T-helper 17 cell (primary cell): Measurements from ENCODE around the gene MEAF6. TPM values are rescaled to one million over a fixed set of nuclear protein-coding genes. Genes with fewer than 3 reads are reported as not detected.
"Not testable (repeated sequence)": the region's sequence is repeated elsewhere in the genome, so short reads cannot be mapped to it uniquely, and the experiment has no call there.

Experiments used
- ATAC-seq: fragments of 150-1000 bp; cut with Tn5 transposase; 2 replicates; pipeline ENCODE4 v1.10.0; 2021; ENCODE audit warnings: mild to moderate bottlenecking, moderate library complexity
- DNase-seq, 3 donors: peaks; one replicate each; pipeline versions ENCODE4 v3.0.0 to v3.0.0-alpha.2; 2020 to 2021
- H3K9me3 ChIP-seq: one replicate; pipeline ENCODE4 v1.7.0; 2013; ENCODE audit warnings: low read length, mild to moderate bottlenecking; ENCODE audit not compliant: control insufficient read depth, poor library complexity, severe bottlenecking
- H3K27ac Mint-ChIP-seq: one replicate; pipeline ENCODE4 v1.8.0; 2022; ENCODE audit warnings: mild to moderate bottlenecking, moderate library complexity, mixed read lengths
- H3K27me3 Mint-ChIP-seq: one replicate; pipeline ENCODE4 v1.8.0; 2022; ENCODE audit warnings: mixed read lengths
- H3K36me3 Mint-ChIP-seq: one replicate; pipeline ENCODE4 v1.8.0; 2022; ENCODE audit warnings: low read depth, mixed read lengths
- H3K4me1 Mint-ChIP-seq: one replicate; pipeline ENCODE4 v1.8.0; 2022; ENCODE audit warnings: mild to moderate bottlenecking, mixed read lengths
- H3K4me3 Mint-ChIP-seq: one replicate; pipeline ENCODE4 v1.8.0; 2022; ENCODE audit warnings: mild to moderate bottlenecking, moderate library complexity, mixed read lengths
- total RNA-seq, 4 donors: library from RNA in 2 of 4; stranded (reverse) in 2 of 4; gene quantifications; one replicate each; pipeline ENCODE4 v1.2.3 and lab custom pipeline; 2022 to 2026

Gene MEAF6
- total RNA-seq (10 to 100 TPM; 54.7 to 58.0 TPM), total RNA-seq (lab: John Stamatoyannopoulos, UW) (44.2 to 77.3 reads per million in 2 donors)

GRCh38 chr1:37514350-37515184 lies at the start of gene MEAF6:
MEAF6 (minus strand) TSS chr1:37514766; CDS start chr1:37514746, 20 bp downstream.
- no peaks in the 10 kb centered on the region for H3K9me3 ChIP-seq
- no peaks in the 10 kb centered on the region for H3K27me3 Mint-ChIP-seq
- peak within 1 kb of the TSS; percentile 93 for H3K27ac Mint-ChIP-seq
- DNase-seq (peak; percentile 84 to 92 (median 84)), ATAC-seq (peak; percentile 95)
- peaks cover 26% of the 10 kb centered on the region for H3K4me1 Mint-ChIP-seq
- H3K4me3 Mint-ChIP-seq = peak within 1 kb of the TSS; percentile 98
- H3K36me3 Mint-ChIP-seq = peaks cover 2% of the 10 kb centered on the region

- peaks cover 4% of the 10 kb centered on the region for H3K27me3 Mint-ChIP-seq
- H3K36me3 Mint-ChIP-seq = peaks cover 4% of the 10 kb centered on the region
- ATAC-seq (no peak), DNase-seq (no peak)
- H3K4me3 Mint-ChIP-seq = no peak overlapping the region
- no peaks in the 10 kb centered on the region for H3K9me3 ChIP-seq
- no peak overlapping the region for H3K27ac Mint-ChIP-seq
- H3K4me1 Mint-ChIP-seq = peaks cover 9% of the 10 kb centered on the region
These were observed 48.4 kb upstream of the MEAF6 start for GRCh38 chr1:37562984-37563383.

- ATAC-seq (peak; percentile 54), DNase-seq (peak in 1 of 3 donors; percentile 17)
- H3K9me3 ChIP-seq = no peaks in the 10 kb centered on the region
- Mint-ChIP-seq H3K4me1 (peaks cover 12% of the 10 kb centered on the region), H3K27me3 (peaks cover 13% of the 10 kb centered on the region), H3K4me3 (peak overlapping the region; percentile 55), H3K27ac (peak overlapping the region; percentile 49), H3K36me3 (peaks cover 4% of the 10 kb centered on the region)
These were observed 46.9 kb upstream of the MEAF6 start for GRCh38 chr1:37561133-37562132.

- Mint-ChIP-seq H3K27ac (peak overlapping the region; percentile 49), H3K27me3 (peaks cover 13% of the 10 kb centered on the region), H3K4me1 (peaks cover 12% of the 10 kb centered on the region), H3K36me3 (peaks cover 4% of the 10 kb centered on the region), H3K4me3 (no peak overlapping the region)
- no peaks in the 10 kb centered on the region for H3K9me3 ChIP-seq
- DNase-seq (no peak), ATAC-seq (no peak)
These were observed 46.0 kb upstream of the MEAF6 start for GRCh38 chr1:37560401-37561132.

- Mint-ChIP-seq H3K27me3 (peaks cover 13% of the 10 kb centered on the region), H3K27ac (peak overlapping the region; percentile 49)
- H3K36me3 Mint-ChIP-seq, H3K9me3 ChIP-seq, H3K4me1 Mint-ChIP-seq, DNase-seq, ATAC-seq, H3K4me3 Mint-ChIP-seq: not testable (repeated sequence)
These were observed 45.4 kb upstream of the MEAF6 start for GRCh38 chr1:37559957-37560379.

GRCh38 chr1:37559080-37559479 lies 44.5 kb upstream of the MEAF6 start:
- H3K9me3 ChIP-seq = no peaks in the 10 kb centered on the region
- Mint-ChIP-seq H3K27ac (peak overlapping the region; percentile 19), H3K4me3 (no peak overlapping the region), H3K36me3 (peaks cover 3% of the 10 kb centered on the region), H3K4me1 (peaks cover 13% of the 10 kb centered on the region), H3K27me3 (peaks cover 13% of the 10 kb centered on the region)
- ATAC-seq = no peak
- DNase-seq = no peak

- peak overlapping the region; percentile 54 for H3K27ac Mint-ChIP-seq
- H3K9me3 ChIP-seq = no peaks in the 10 kb centered on the region
- H3K36me3 Mint-ChIP-seq = peaks cover 5% of the 10 kb centered on the region
- DNase-seq (no peak), ATAC-seq (no peak)
- no peak overlapping the region for H3K4me3 Mint-ChIP-seq
- peaks cover 13% of the 10 kb centered on the region for H3K27me3 Mint-ChIP-seq
- H3K4me1 Mint-ChIP-seq = peaks cover 14% of the 10 kb centered on the region
These were observed 43.8 kb upstream of the MEAF6 start for GRCh38 chr1:37558411-37558810.

- H3K27me3 Mint-ChIP-seq = peaks cover 13% of the 10 kb centered on the region
- peaks cover 5% of the 10 kb centered on the region for H3K36me3 Mint-ChIP-seq
- H3K4me1 Mint-ChIP-seq = peaks cover 21% of the 10 kb centered on the region
- no peak for ATAC-seq
- no peaks in the 10 kb centered on the region for H3K9me3 ChIP-seq
- no peak overlapping the region for H3K4me3 Mint-ChIP-seq
- H3K27ac Mint-ChIP-seq = no peak overlapping the region
- DNase-seq = no peak
These were observed 42.8 kb upstream of the MEAF6 start for GRCh38 chr1:37557402-37557801.

- Mint-ChIP-seq H3K4me3 (no peak within 1 kb of the TSS), H3K27me3 (peaks cover 13% of the 10 kb centered on the region), H3K36me3 (peaks cover 5% of the 10 kb centered on the region), H3K27ac (no peak within 1 kb of the TSS), H3K4me1 (peaks cover 24% of the 10 kb centered on the region)
- no peaks in the 10 kb centered on the region for H3K9me3 ChIP-seq
- DNase-seq (no peak), ATAC-seq (no peak)
These were observed 42.2 kb upstream of the MEAF6 start, which contains the start of gene DNALI1 for GRCh38 chr1:37556712-37557196. DNALI1 (plus strand) TSS chr1:37556940; CDS start chr1:37556995, 55 bp downstream.

- Mint-ChIP-seq H3K4me1 (peaks cover 28% of the 10 kb centered on the region), H3K36me3 (peaks cover 5% of the 10 kb centered on the region), H3K4me3 (peak within 1 kb of the TSS; percentile 100), H3K27ac (peak within 1 kb of the TSS; percentile 94), H3K27me3 (peaks cover 13% of the 10 kb centered on the region)
- no peaks in the 10 kb centered on the region for H3K9me3 ChIP-seq
- peak; percentile 74 to 83 (median 83) for DNase-seq
- peak; percentile 98 for ATAC-seq
These were observed 39.6 kb upstream of the MEAF6 start, which contains the start of gene SNIP1 for GRCh38 chr1:37553927-37554808. SNIP1 (minus strand) TSS chr1:37554293; CDS start chr1:37554229, 64 bp downstream.

- no peak for DNase-seq
- H3K4me1 Mint-ChIP-seq = peaks cover 28% of the 10 kb centered on the region
- ATAC-seq = peak; percentile 20
These were observed 39.0 kb upstream of the MEAF6 start for GRCh38 chr1:37553598-37553926.

More at GRCh38 chr1:37553598-37553926, 39.0 kb upstream of the MEAF6 start:
- H3K36me3 Mint-ChIP-seq = peaks cover 7% of the 10 kb centered on the region
- H3K4me3 Mint-ChIP-seq = peak overlapping the region; percentile 100
- H3K27ac Mint-ChIP-seq = peak overlapping the region; percentile 94
- H3K9me3 ChIP-seq = no peaks in the 10 kb centered on the region
- H3K27me3 Mint-ChIP-seq = peaks cover 13% of the 10 kb centered on the region
